SH-SY5Y (cell line): Measurements from ENCODE around the gene RUFY3.

Experiments
- GATA2 ChIP-seq: IDR thresholded peaks from 2 replicates; pipeline ENCODE4 v1.6.1; 2011; ENCODE audit warnings: mild to moderate bottlenecking, low read depth, low read length
- GATA3 ChIP-seq: IDR thresholded peaks from 2 replicates; pipeline ENCODE4 v1.6.1; 2011; ENCODE audit warnings: low read depth, mild to moderate bottlenecking, low read length, moderate library complexity

GRCh38 chr4:70674731-70675130 is 47.0 kb upstream of the RUFY3 start:
- TF ChIP-seq GATA2 = no peak
- TF ChIP-seq GATA3 = no peak
